Central memory CD4-positive, alpha-beta T cell (primary cell): ENCODE measurements around the gene MATN1.

ENCODE experiments used
- DNase-seq: peaks from one replicate; pipeline ENCODE4 v3.0.0; 2022

MATN1 gene

GRCh38 chr1:30744060-30744756 is 20.8 kb upstream of the MATN1 start:
- DNase-seq: peak; percentile 68

GRCh38 chr1:30743584-30744059 is 20.2 kb upstream of the MATN1 start:
- peak; percentile 88 for DNase-seq

GRCh38 chr1:30742963-30743559 is 19.7 kb upstream of the MATN1 start:
- DNase-seq: no peak

- DNase-seq: no peak
Observed at GRCh38 chr1:30742300-30742962, 19.0 kb upstream of the MATN1 start.

GRCh38 chr1:30741239-30741894 is 18.0 kb upstream of the MATN1 start:
- DNase-seq: no peak

- DNase-seq: no peak
Observed at GRCh38 chr1:30740251-30741238, 17.2 kb upstream of the MATN1 start.

- DNase-seq: no peak
Observed at GRCh38 chr1:30739601-30740000, 16.2 kb upstream of the MATN1 start.

GRCh38 chr1:30738715-30739559 is 15.6 kb upstream of the MATN1 start:
- DNase-seq: no peak

- DNase-seq: no peak
Observed at GRCh38 chr1:30738040-30738714, 14.8 kb upstream of the MATN1 start.

- no peak for DNase-seq
Observed at GRCh38 chr1:30737357-30738039, 14.1 kb upstream of the MATN1 start.

- DNase-seq: no peak
Observed at GRCh38 chr1:30735668-30736498, 12.5 kb upstream of the MATN1 start.

GRCh38 chr1:30735124-30735523 is 11.7 kb upstream of the MATN1 start:
- no peak for DNase-seq

- DNase-seq: no peak
Observed at GRCh38 chr1:30734580-30734979, 11.2 kb upstream of the MATN1 start.

- DNase-seq: no peak
Observed at GRCh38 chr1:30734106-30734505, 10.7 kb upstream of the MATN1 start.

- DNase-seq: no peak
Observed at GRCh38 chr1:30733493-30733892, 10.1 kb upstream of the MATN1 start.

GRCh38 chr1:30732277-30732996 is 9.1 kb upstream of the MATN1 start:
- no peak for DNase-seq

- DNase-seq: no peak
Observed at GRCh38 chr1:30731806-30732276, 8.5 kb upstream of the MATN1 start.

- no peak for DNase-seq
Observed at GRCh38 chr1:30731109-30731805, 7.9 kb upstream of the MATN1 start.
